K562 (cell line): ENCODE measurements around the gene DNAJC12. TPM values are rescaled to one million over a fixed set of nuclear protein-coding genes. Genes with fewer than 3 reads are reported as not detected.

Experiments
- CTCF ChIP-seq, 3 experiments: IDR thresholded peaks in 2 of 3; conservative IDR thresholded peaks in 1 of 3; 2 replicates each; pipeline ENCODE4 v1.5.1; 2011 to 2012; ENCODE audit warnings: low read length in 3 of 3, mild to moderate bottlenecking in 3 of 3, control low read depth in 2 of 3, improper control_type of control experiment in 1 of 3, inconsistent platforms in 1 of 3, low read depth in 1 of 3, mixed read lengths in 1 of 3, moderate library complexity in 1 of 3; ENCODE audit not compliant: insufficient read depth in 2 of 3
- EGR1 ChIP-seq: fragments of 450-650 bp; conservative IDR thresholded peaks from 2 replicates; pipeline ENCODE4 v1.6.1; 2017; ENCODE audit warnings: mild to moderate bottlenecking
- ELK3 ChIP-seq: fragments of 450-650 bp; formaldehyde crosslinking; IDR thresholded peaks from 2 replicates; pipeline ENCODE4 v1.4.0; 2020; ENCODE audit warnings: mild to moderate bottlenecking
- GABPA ChIP-seq: fragments of 200-800 bp; sonication (Bioruptor generic); conservative IDR thresholded peaks from 2 replicates; pipeline ENCODE4 v1.6.1; 2016; ENCODE audit warnings: low read depth, missing genetic modification characterization, missing compliant biosample characterization
- MAFG ChIP-seq: fragments of 450-650 bp; conservative IDR thresholded peaks from 2 replicates; pipeline ENCODE4 v1.6.1; 2016; ENCODE audit warnings: missing genetic modification characterization, missing compliant biosample characterization
- MAX ChIP-seq: sonication (generic); formaldehyde crosslinking; IDR thresholded peaks from 2 replicates; pipeline ENCODE4 v1.9.0; 2022; ENCODE audit warnings: mild to moderate bottlenecking, missing genetic modification reagents
- NFATC3 ChIP-seq: fragments of 450-650 bp; IDR thresholded peaks from 2 replicates; pipeline ENCODE4 v1.6.1; 2017; ENCODE audit warnings: mild to moderate bottlenecking
- REST ChIP-seq, 2 experiments: fragments of 450-650 bp; formaldehyde crosslinking in 1 of 2; IDR thresholded peaks; 2 replicates each; pipeline versions ENCODE4 v1.4.0 to v1.6.1; 2014 to 2020; ENCODE audit warnings: mild to moderate bottlenecking in 2 of 2, borderline replicate concordance in 1 of 2, low read depth in 1 of 2
- TFE3 ChIP-seq: fragments of 450-650 bp; formaldehyde crosslinking; IDR thresholded peaks from 2 replicates; pipeline ENCODE4 v1.4.0; 2020; ENCODE audit warnings: mild to moderate bottlenecking, mixed read lengths
- ZBTB12 ChIP-seq: fragments of 250-450 bp; sonication (Bioruptor Pico); IDR thresholded peaks from 2 replicates; pipeline ENCODE4 v1.4.0; 2020
- ZNF766 ChIP-seq: fragments of 200-800 bp; sonication (Bioruptor generic); conservative IDR thresholded peaks from 2 replicates; pipeline ENCODE4 v1.6.1; 2016; ENCODE audit warnings: missing genetic modification characterization, missing compliant biosample characterization
- polyA plus RNA-seq, 8 experiments: library from polyadenylated mRNA; depleted of rRNA in 4 of 8; stranded (reverse) in 5 of 8; unstranded in 3 of 8; fragments of >200 nt; fragmentation: Nextera tagmentation in 2 of 8; fragmentation: Illumina TruSeq in 1 of 8; extraction: Ambion mirVana in 2 of 8; extraction: Trizol in 1 of 8; gene quantifications; 2 replicates each; pipeline versions ENCODE4 v1.2.1 to v1.2.3, GENCODE V29; 2011 to 2014; ENCODE audit warnings: inconsistent platforms in 1 of 8, missing spikeins in 1 of 8
- total RNA-seq, 7 experiments: library from RNA; depleted of rRNA in 6 of 7; stranded (reverse); fragments of >200 nt in 6 of 7; fragmentation: Illumina TruSeq in 2 of 7; extraction: Trizol in 2 of 7; gene quantifications; 2 replicates each; pipeline versions ENCODE4 v1.2.1 to v1.2.3, GENCODE V29; 2011 to 2021; ENCODE audit warnings: low replicate concordance in 1 of 7

The DNAJC12 gene
- total and polyA plus RNA-seq, 9 of the 15 experiments (the other 6 are each of a cell fraction or from before 2014, with no cell fraction given) = 7.4 to 95.9 (median 68.5) TPM

- TF ChIP-seq ZBTB12 (CRISPR knock-in tag) (no peak), TFE3 (no peak), REST (IDR thresholded peaks at IDR 0.05; ENCODE audit: borderline replicate concordance) (peak; percentile 84), REST (CRISPR knock-in tag; IDR thresholded peaks at IDR 0.05; ENCODE audit: low read depth) (no peak), ZNF766 (no peak), MAX (CRISPR knock-in tag) (no peak), ELK3 (CRISPR knock-in tag) (no peak), MAFG (tag) (peak; percentile 32; the same call in 1 of the 2 replicates), CTCF (IDR thresholded peaks at IDR 0.05 in 2 of 3, conservative IDR thresholded peaks at IDR 0.05 in 1 of 3; ENCODE audit: insufficient read depth in 2 of 3, low read depth in 1 of 3, low read length in 3 of 3) (peak; percentile 78 to 96 (median 87)), EGR1 (peak; percentile 34; the same call in 1 of the 2 replicates), GABPA (tag) (no peak), NFATC3 (peak; percentile 62; the same call in 1 of the 2 replicates)
Observed at GRCh38 chr10:67779465-67780203, 58.4 kb downstream of the DNAJC12 start (continued).
